Upper lobe of left lung (tissue), 6 donors: ENCODE data around the gene DPP9. TPM values are rescaled to one million over a fixed set of nuclear protein-coding genes. Genes with fewer than 3 reads are reported as not detected.

Experiments
- ATAC-seq, 2 donors: fragments of 200-7000 bp; cut with Tn5 transposase; one replicate each; pipeline ENCODE4 v1.9.1; 2022; ENCODE audit warnings: mild to moderate bottlenecking in 2 of 2, moderate library complexity in 2 of 2; ENCODE audit not compliant: low FRiP score in 2 of 2
- DNase-seq, 2 donors: peaks; one replicate each; pipeline ENCODE4 v3.0.0-alpha.2; 2019 to 2020
- H3K27ac ChIP-seq, 4 donors: fragments of 200-600 bp; sonication (generic); one replicate each; pipeline ENCODE4 v1.5.1; 2016 to 2019
- H3K27me3 ChIP-seq, 4 donors: fragments of 200-600 bp; sonication (generic); one replicate each; pipeline ENCODE4 v1.5.1; 2017 to 2019
- H3K36me3 ChIP-seq, 4 donors: fragments of 200-600 bp; sonication (generic); one replicate each; pipeline ENCODE4 v1.5.1; 2016 to 2019
- H3K4me1 ChIP-seq, 4 donors: fragments of 200-600 bp; sonication (generic); one replicate each; pipeline ENCODE4 v1.5.1; 2018 to 2019
- H3K4me3 ChIP-seq, 4 donors: fragments of 200-600 bp; sonication (generic); one replicate each; pipeline ENCODE4 v1.5.1; 2017 to 2019; ENCODE audit warnings: mild to moderate bottlenecking in 2 of 4, moderate library complexity in 1 of 4
- H3K9me3 ChIP-seq, 4 donors: fragments of 200-600 bp; sonication (generic); one replicate each; pipeline ENCODE4 v1.5.1; 2018 to 2019
- CTCF ChIP-seq, 6 experiments: fragments of 450-650 bp in 4 of 6; fragments of 200-600 bp in 2 of 6; sonication (generic) in 2 of 6; IDR thresholded peaks; one replicate each; pipeline ENCODE4 v1.5.1; 2016 to 2019; ENCODE audit warnings: antibody characterized with exemption in 6 of 6
- EP300 ChIP-seq, 4 donors: sonication (generic); formaldehyde crosslinking; IDR thresholded peaks; one replicate each; pipeline ENCODE4 v1.5.1; 2017; ENCODE audit warnings: antibody characterized with exemption in 4 of 4, control low read depth in 2 of 4
- POLR2A ChIP-seq, 4 donors: fragments of 450-650 bp; IDR thresholded peaks; one replicate each; pipeline ENCODE4 v1.5.1; 2016 to 2017; ENCODE audit warnings: antibody characterized with exemption in 4 of 4, mild to moderate bottlenecking in 2 of 4
- POLR2AphosphoS5 ChIP-seq, 2 donors: sonication (generic); formaldehyde crosslinking; IDR thresholded peaks; one replicate each; pipeline ENCODE4 v1.5.1; 2017; ENCODE audit warnings: antibody characterized with exemption in 2 of 2
- WGBS, 2 donors: methylation state at CpG; one replicate each; pipeline ENCODE4 v1.1.5; 2017 to 2018; 5-methylcytosine and 5-hydroxymethylcytosine counted together
- total RNA-seq, 6 donors: library from RNA; depleted of rRNA in 4 of 6; stranded (reverse); fragments of >200 nt in 4 of 6; gene quantifications; one replicate each; pipeline versions ENCODE4 v1.1.0 to v1.2.1, GENCODE V29; 2016 to 2021
- donor health status: DM: no; HTN: no; CAD: no; lungs with moderate emphysema.
- donor health status: DM: no; HTN: yes; CAD: no; lungs with severe emphysema.

DPP9 gene
- total RNA-seq, 6 donors from 2014 or later = 55.1 to 255 (median 89.0) TPM

GRCh38 chr19:4758082-4758481 lies 34.4 kb upstream of the DPP9 start:
- WGBS, 2 donors = 74 to 80% methylated on average over 4 of the region's 4 CpGs
- Histone ChIP-seq H3K27me3 (no peaks in the 10 kb centered on the region), H3K27ac (no peak overlapping the region), H3K9me3 (no peaks in the 10 kb centered on the region), H3K36me3 (no peaks in the 10 kb centered on the region), H3K4me3 (no peak overlapping the region), H3K4me1 (peaks cover 10 to 18% (median 12%) of the 10 kb centered on the region in 4 donors)
- no peak for TF ChIP-seq POLR2A (IDR thresholded peaks at IDR 0.05)
- TF ChIP-seq EP300 (IDR thresholded peaks at IDR 0.05) = no peak
- TF ChIP-seq POLR2AphosphoS5 (IDR thresholded peaks at IDR 0.05) = no peak
- TF ChIP-seq CTCF (IDR thresholded peaks at IDR 0.05) = no peak
- no peak for ATAC-seq
- no peak for DNase-seq

- TF ChIP-seq POLR2A (IDR thresholded peaks at IDR 0.05) = no peak
- no peak for TF ChIP-seq CTCF (IDR thresholded peaks at IDR 0.05)
- no peak for TF ChIP-seq POLR2AphosphoS5 (IDR thresholded peaks at IDR 0.05)
- Histone ChIP-seq H3K36me3 (no peaks in the 10 kb centered on the region), H3K27ac (no peak overlapping the region), H3K27me3 (no peaks in the 10 kb centered on the region), H3K9me3 (no peaks in the 10 kb centered on the region), H3K4me3 (no peak overlapping the region), H3K4me1 (peaks cover 10 to 16% (median 12%) of the 10 kb centered on the region in 4 donors)
- 79 to 84% methylated on average over 7 of the region's 7 CpGs for WGBS, 2 donors
- ATAC-seq (no peak), DNase-seq (no peak)
Measured at GRCh38 chr19:4755459-4755858, 31.8 kb upstream of the DPP9 start.

DNA sequence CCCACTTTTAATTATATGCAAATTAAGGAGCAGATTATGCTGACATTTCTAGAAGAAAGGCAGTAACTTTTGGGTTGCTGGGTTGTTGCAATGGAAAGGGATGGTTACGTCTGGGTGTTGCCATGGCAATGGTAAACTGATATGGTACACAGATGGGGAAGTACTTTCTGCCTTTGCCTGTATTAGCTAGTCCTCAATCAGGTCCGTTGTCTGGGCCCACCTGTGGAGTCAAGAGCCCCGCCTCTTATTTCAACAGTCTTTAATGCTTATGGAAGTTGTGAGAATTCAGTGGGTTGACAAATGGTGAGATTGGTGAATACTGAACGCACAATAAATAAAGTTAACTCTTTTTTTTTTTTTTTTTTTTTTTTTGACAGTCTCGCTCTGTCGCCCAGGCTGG lies 30.6 kb upstream of the DPP9 start:
- ATAC-seq = no peak
- no peaks in the 10 kb centered on the region for H3K27me3 ChIP-seq
- H3K4me1 ChIP-seq = peaks cover 0 to 4% (median under 1%) of the 10 kb centered on the region in 4 donors
- H3K9me3 ChIP-seq = no peaks in the 10 kb centered on the region
- no peak overlapping the region for H3K27ac ChIP-seq
- no peaks in the 10 kb centered on the region for H3K36me3 ChIP-seq
- DNase-seq = no peak
- 59 to 67% methylated on average over 4 to 6 of the region's 6 CpGs for WGBS, 2 donors
- TF ChIP-seq POLR2A (IDR thresholded peaks at IDR 0.05) (no peak), POLR2AphosphoS5 (IDR thresholded peaks at IDR 0.05) (no peak), EP300 (IDR thresholded peaks at IDR 0.05) (no peak), CTCF (IDR thresholded peaks at IDR 0.05) (no peak)
- H3K4me3 ChIP-seq = no peak overlapping the region

DNA sequence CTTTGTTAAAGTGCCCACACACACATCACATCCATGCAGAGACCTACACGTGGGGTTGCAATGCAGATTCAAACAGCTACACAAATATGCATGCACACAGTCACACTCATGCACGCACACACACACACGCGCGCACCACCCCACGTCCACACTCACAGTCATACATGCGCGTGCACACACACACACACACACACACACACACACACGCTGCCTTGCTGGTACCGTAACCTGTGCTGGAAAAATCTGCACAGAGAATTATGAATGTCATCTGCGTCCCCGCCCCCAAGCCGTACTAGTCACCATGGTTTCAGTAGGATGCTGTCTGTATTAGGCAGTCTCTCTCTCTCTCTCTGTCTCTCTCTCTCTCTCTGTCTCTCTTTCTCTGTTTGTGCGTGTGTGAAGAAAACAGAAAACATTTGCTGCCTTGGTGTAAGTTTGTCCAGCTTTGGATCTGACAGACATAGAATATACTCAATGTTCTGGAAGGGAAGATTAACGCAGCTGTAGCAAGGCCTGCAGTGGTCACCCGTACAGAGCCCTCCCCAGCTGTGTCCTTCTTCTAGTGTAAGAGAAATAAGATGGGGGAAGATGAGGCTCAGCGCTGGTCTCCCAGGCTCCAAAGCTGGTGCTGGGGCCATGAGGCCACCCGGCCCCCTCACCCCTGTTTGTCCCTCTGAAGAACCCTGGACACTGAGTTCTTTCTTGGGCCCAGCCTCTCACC lies 26.4 kb upstream of the DPP9 start:
- TF ChIP-seq EP300 (IDR thresholded peaks at IDR 0.05) (no peak), CTCF (IDR thresholded peaks at IDR 0.05) (no peak), POLR2AphosphoS5 (IDR thresholded peaks at IDR 0.05) (no peak), POLR2A (IDR thresholded peaks at IDR 0.05) (no peak)
- DNase-seq = no peak
- WGBS, 2 donors = 70 to 74% methylated on average over 18 of the region's 18 CpGs

GRCh38 chr19:4748589-4748988 lies 24.9 kb upstream of the DPP9 start:
- Histone ChIP-seq H3K27me3 (no peaks in the 10 kb centered on the region), H3K36me3 (no peaks in the 10 kb centered on the region), H3K9me3 (no peaks in the 10 kb centered on the region), H3K27ac (no peak overlapping the region), H3K4me3 (no peak overlapping the region), H3K4me1 (peaks cover 0 to 5% (median 2%) of the 10 kb centered on the region in 4 donors)
- TF ChIP-seq EP300 (IDR thresholded peaks at IDR 0.05) = no peak
- no peak for TF ChIP-seq POLR2AphosphoS5 (IDR thresholded peaks at IDR 0.05)
- TF ChIP-seq CTCF (IDR thresholded peaks at IDR 0.05) = no peak
- no peak for TF ChIP-seq POLR2A (IDR thresholded peaks at IDR 0.05)
- no peak for ATAC-seq
- 39 to 45% methylated on average over 9 of the region's 9 CpGs for WGBS, 2 donors
- DNase-seq = no peak

More for the DNA sequence above, 26.4 kb upstream of the DPP9 start:
- Histone ChIP-seq H3K4me3 (no peak overlapping the region), H3K9me3 (no peaks in the 10 kb centered on the region), H3K36me3 (no peaks in the 10 kb centered on the region), H3K4me1 (no peaks in the 10 kb centered on the region), H3K27me3 (no peaks in the 10 kb centered on the region), H3K27ac (no peak overlapping the region)
- no peak for ATAC-seq
